ENCODE results near the gene FOXP4. TPM values are rescaled to one million over a fixed set of nuclear protein-coding genes. Genes with fewer than 3 reads are reported as not detected.
A peak's percentile ranks its signal among the peaks of the same experiment; 100 is the strongest.

The FOXP4 gene
- total RNA-seq, 3 donors from 2014 or later (not counting 1 experiment from before 2014, with no cell fraction given): 11.2 to 21.1 (median 14.7) TPM

DNA sequence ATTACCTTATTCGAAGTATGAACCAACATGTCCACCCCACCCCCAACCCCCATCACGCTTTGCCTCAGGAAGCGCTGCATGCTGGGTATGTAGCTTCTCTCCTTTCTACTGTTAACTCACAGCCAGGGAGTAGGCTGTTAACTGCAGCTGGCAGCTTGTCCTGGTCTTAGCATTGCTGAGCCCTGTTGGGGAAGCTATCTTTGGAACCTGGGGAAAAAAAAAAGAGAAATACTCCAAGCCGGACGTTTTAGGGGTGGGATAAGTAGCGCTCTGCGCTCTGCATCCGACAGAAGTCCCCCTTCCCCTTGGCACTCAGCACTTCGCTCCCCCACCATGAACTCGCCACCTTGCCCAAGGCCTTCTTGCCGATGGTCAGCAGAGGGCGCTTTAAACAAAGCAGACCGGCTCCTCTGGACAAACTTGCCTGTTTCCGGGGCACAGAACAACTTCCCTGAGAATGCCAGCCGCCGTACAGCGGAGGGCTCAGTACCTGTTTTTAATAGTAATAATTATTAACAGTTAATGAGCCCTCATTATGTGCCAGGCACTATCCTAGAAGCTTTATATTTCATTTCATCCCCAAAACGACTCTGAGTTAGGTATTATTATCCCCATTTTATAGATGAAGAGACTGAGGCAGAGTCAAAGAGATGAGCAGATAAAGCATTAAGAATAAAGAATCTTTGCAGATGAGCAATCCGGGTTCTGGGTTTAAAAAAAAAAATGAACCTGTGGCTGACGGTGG, 56.9 kb downstream of the FOXP4 start:
- H3K27me3 Mint-ChIP-seq (ENCODE audit: low read depth in 2 of 2): peaks cover 0 to 11% of the 10 kb centered on the region in 2 donors
- no peak overlapping the region for H3K27ac ChIP-seq (ENCODE audit: low read length)
- TF ChIP-seq, protein P1, sequence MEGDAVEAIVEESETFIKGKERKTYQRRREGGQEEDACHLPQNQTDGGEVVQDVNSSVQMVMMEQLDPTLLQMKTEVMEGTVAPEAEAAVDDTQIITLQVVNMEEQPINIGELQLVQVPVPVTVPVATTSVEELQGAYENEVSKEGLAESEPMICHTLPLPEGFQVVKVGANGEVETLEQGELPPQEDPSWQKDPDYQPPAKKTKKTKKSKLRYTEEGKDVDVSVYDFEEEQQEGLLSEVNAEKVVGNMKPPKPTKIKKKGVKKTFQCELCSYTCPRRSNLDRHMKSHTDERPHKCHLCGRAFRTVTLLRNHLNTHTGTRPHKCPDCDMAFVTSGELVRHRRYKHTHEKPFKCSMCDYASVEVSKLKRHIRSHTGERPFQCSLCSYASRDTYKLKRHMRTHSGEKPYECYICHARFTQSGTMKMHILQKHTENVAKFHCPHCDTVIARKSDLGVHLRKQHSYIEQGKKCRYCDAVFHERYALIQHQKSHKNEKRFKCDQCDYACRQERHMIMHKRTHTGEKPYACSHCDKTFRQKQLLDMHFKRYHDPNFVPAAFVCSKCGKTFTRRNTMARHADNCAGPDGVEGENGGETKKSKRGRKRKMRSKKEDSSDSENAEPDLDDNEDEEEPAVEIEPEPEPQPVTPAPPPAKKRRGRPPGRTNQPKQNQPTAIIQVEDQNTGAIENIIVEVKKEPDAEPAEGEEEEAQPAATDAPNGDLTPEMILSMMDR (IDR thresholded peaks at IDR 0.05): peak; percentile 83
- ATAC-seq: peak; percentile 75 to 98 (median 89)
- intact Hi-C loops (cut with micrococcal nuclease): loop anchor here (1.0 kb wide), 2 partner anchors 79 to 563 kb away; no protein-coding TSS in a partner anchor
- no peaks in the 10 kb centered on the region for H3K9me3 Mint-ChIP-seq
- peaks cover 0 to 10% of the 10 kb centered on the region in 2 donors for H3K4me1 Mint-ChIP-seq
- 5% methylated on average over 16 of the region's 20 CpGs for WGBS (ENCODE audit: insufficient coverage)
- H3K36me3 Mint-ChIP-seq: no peaks in the 10 kb centered on the region
- H3K27ac Mint-ChIP-seq: no peak overlapping the region
- H3K4me3 Mint-ChIP-seq: no peak overlapping the region
- H3K27me3 ChIP-seq (ENCODE audit: control insufficient read depth, insufficient read depth, low read length): no peaks in the 10 kb centered on the region
- H3K9me3 ChIP-seq (ENCODE audit: control insufficient read depth, insufficient read depth, low read length): no peaks in the 10 kb centered on the region
- H3K4me1 ChIP-seq (ENCODE audit: control insufficient read depth, insufficient read depth, low read length): peaks cover 7% of the 10 kb centered on the region
- no peaks in the 10 kb centered on the region for H3K36me3 ChIP-seq (ENCODE audit: control insufficient read depth, insufficient read depth, low read length)
- DNase-seq: peak; percentile 65 to 89
- H3K4me3 ChIP-seq (ENCODE audit: low read length): no peak overlapping the region

DNA sequence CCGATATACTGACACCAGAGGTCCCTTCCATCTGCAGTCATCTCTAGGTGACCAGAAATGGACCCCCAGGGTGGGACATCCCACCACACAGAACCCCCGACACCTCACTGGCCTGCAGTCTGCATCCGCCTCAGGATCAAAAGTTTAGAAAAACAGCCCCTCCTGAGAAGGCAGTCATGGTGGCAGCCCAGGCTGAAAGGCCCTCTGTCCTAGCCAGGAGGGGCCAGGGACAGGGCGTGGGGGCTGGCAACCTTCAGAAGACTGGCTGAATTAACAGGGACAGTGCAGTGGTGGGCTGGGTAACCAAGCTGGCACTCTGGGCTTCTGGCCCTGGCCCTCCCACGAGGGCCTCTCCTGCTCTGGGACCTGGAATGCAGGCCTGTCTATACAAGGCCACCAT, 57.8 kb downstream of the FOXP4 start:
- Mint-ChIP-seq H3K27me3 (ENCODE audit: low read depth in 2 of 2) (peaks cover 0 to 11% of the 10 kb centered on the region in 2 donors), H3K4me1 (peaks cover 3 to 18% of the 10 kb centered on the region in 2 donors), H3K27ac (no peak overlapping the region), H3K9me3 (no peaks in the 10 kb centered on the region), H3K4me3 (no peak overlapping the region), H3K36me3 (no peaks in the 10 kb centered on the region)
- H3K27me3 ChIP-seq (ENCODE audit: control insufficient read depth, insufficient read depth, low read length): no peaks in the 10 kb centered on the region
- intact Hi-C loops (cut with micrococcal nuclease): no loop called here
- TF ChIP-seq, protein P1 (IDR thresholded peaks at IDR 0.05): no peak
- H3K27ac ChIP-seq (ENCODE audit: low read length): no peak overlapping the region
- DNase-seq: no peak
- WGBS (ENCODE audit: insufficient coverage): 91% methylated on average over 5 of the region's 5 CpGs
- peaks cover 7% of the 10 kb centered on the region for H3K4me1 ChIP-seq (ENCODE audit: control insufficient read depth, insufficient read depth, low read length)
- H3K9me3 ChIP-seq (ENCODE audit: control insufficient read depth, insufficient read depth, low read length): no peaks in the 10 kb centered on the region
- no peak overlapping the region for H3K4me3 ChIP-seq (ENCODE audit: low read length)
- H3K36me3 ChIP-seq (ENCODE audit: control insufficient read depth, insufficient read depth, low read length): no peaks in the 10 kb centered on the region
- no peak for ATAC-seq

DNA sequence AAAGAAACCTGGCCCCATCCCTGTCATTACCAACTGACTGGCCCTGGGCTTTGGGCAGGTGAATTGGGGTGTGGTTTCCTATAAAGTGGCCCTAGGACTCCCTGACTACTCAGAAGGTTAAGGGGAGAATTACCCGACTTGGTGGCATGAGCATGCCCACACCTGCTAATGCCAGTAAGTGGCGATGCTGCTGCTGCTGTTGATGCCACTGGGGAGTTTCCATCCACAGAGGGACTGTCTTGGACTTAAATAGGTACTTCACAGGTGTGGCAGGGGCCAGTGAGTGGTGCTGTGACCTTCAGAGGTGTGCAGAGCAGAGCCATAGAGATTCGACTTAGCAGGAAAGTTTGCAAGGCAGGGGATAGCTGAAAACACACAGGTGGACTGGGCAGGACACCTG, 59.5 kb downstream of the FOXP4 start:
- intact Hi-C loops (cut with micrococcal nuclease): no loop called here
- DNase-seq (no peak), ATAC-seq (no peak)
- no peak overlapping the region for H3K27ac Mint-ChIP-seq
- no peaks in the 10 kb centered on the region for H3K27me3 ChIP-seq (ENCODE audit: control insufficient read depth, insufficient read depth, low read length)
- no peaks in the 10 kb centered on the region for H3K36me3 Mint-ChIP-seq
- H3K9me3 Mint-ChIP-seq: no peaks in the 10 kb centered on the region
- no peak overlapping the region for H3K4me3 Mint-ChIP-seq
- no peak overlapping the region for H3K4me3 ChIP-seq (ENCODE audit: low read length)
- peaks cover 7% of the 10 kb centered on the region for H3K4me1 ChIP-seq (ENCODE audit: control insufficient read depth, insufficient read depth, low read length)
- 76% methylated on average over 3 of the region's 3 CpGs for WGBS (ENCODE audit: insufficient coverage)
- no peak overlapping the region for H3K27ac ChIP-seq (ENCODE audit: low read length)
- H3K36me3 ChIP-seq (ENCODE audit: control insufficient read depth, insufficient read depth, low read length): no peaks in the 10 kb centered on the region
- H3K9me3 ChIP-seq (ENCODE audit: control insufficient read depth, insufficient read depth, low read length): no peaks in the 10 kb centered on the region
- H3K4me1 Mint-ChIP-seq: peaks cover 6 to 20% of the 10 kb centered on the region in 2 donors
- H3K27me3 Mint-ChIP-seq (ENCODE audit: low read depth in 2 of 2): peaks cover 0 to 11% of the 10 kb centered on the region in 2 donors
- TF ChIP-seq, protein P1 (IDR thresholded peaks at IDR 0.05): no peak
